Liver (tissue), 9 donors: Measurements from ENCODE around the gene HMGCL. TPM values are rescaled to one million over a fixed set of nuclear protein-coding genes. Genes with fewer than 3 reads are reported as not detected.

Experiments used
- DNase-seq: peaks from one replicate; pipeline ENCODE4 v3.0.0-alpha.2; 2017; ENCODE audit warnings: low spot score
- H3K27ac ChIP-seq, 2 donors: one replicate each; pipeline ENCODE4 v1.7.0; 2013; ENCODE audit warnings: inconsistent platforms in 2 of 2, low read length in 2 of 2, control low read depth in 1 of 2, low read depth in 1 of 2, mild to moderate bottlenecking in 1 of 2
- H3K27me3 ChIP-seq, 4 donors: one replicate each; pipeline versions ENCODE4 v1.6.1 to v1.7.0; 2013; ENCODE audit warnings: low read length in 3 of 4, inconsistent platforms in 1 of 4, mild to moderate bottlenecking in 1 of 4, moderate library complexity in 1 of 4; ENCODE audit not compliant: control insufficient read depth in 4 of 4, insufficient read depth in 4 of 4
- H3K36me3 ChIP-seq, 4 donors: one replicate each; pipeline versions ENCODE4 v1.6.1 to v1.7.0; 2013; ENCODE audit warnings: low read length in 3 of 4, mild to moderate bottlenecking in 3 of 4, low read depth in 1 of 4, moderate library complexity in 1 of 4; ENCODE audit not compliant: control insufficient read depth in 4 of 4, insufficient read depth in 3 of 4
- H3K4me1 ChIP-seq, 4 donors: one replicate each; pipeline versions ENCODE4 v1.6.1 to v1.7.0; 2013; ENCODE audit warnings: low read length in 3 of 4, mild to moderate bottlenecking in 3 of 4, moderate library complexity in 1 of 4; ENCODE audit not compliant: control insufficient read depth in 4 of 4, insufficient read depth in 4 of 4
- H3K4me3 ChIP-seq, 3 donors: one replicate each; pipeline versions ENCODE4 v1.6.1 to v1.7.0; 2013; ENCODE audit warnings: low read length in 3 of 3, control low read depth in 1 of 3, low read depth in 1 of 3, mild to moderate bottlenecking in 1 of 3
- H3K9ac ChIP-seq, 2 donors: one replicate each; pipeline ENCODE4 v1.7.0; 2013; ENCODE audit warnings: low read length in 2 of 2, mild to moderate bottlenecking in 2 of 2, moderate library complexity in 2 of 2, control low read depth in 1 of 2, low read depth in 1 of 2
- H3K9me3 ChIP-seq, 4 donors: one replicate each; pipeline versions ENCODE4 v1.6.1 to v1.7.0; 2013; ENCODE audit warnings: low read length in 3 of 4; ENCODE audit not compliant: control insufficient read depth in 4 of 4
- ATF3 ChIP-seq: IDR thresholded peaks from 2 replicates; pipeline ENCODE4 v1.6.1; 2016; ENCODE audit warnings: antibody characterized with exemption
- CTCF ChIP-seq: fragments of 150-350 bp; IDR thresholded peaks from 2 replicates; pipeline ENCODE4 v1.5.1; 2017; ENCODE audit warnings: improper control_type of control experiment, low read depth, low read length; ENCODE audit not compliant: missing input control
- EGR1 ChIP-seq, 2 donors: IDR thresholded peaks; 2 replicates each; pipeline ENCODE4 v1.6.1; 2016 to 2018; ENCODE audit warnings: antibody characterized with exemption in 2 of 2, low read depth in 2 of 2
- FOXA1 ChIP-seq: IDR thresholded peaks from 2 replicates; pipeline ENCODE4 v1.6.1; 2016; ENCODE audit warnings: antibody characterized with exemption
- FOXA2 ChIP-seq: IDR thresholded peaks from 2 replicates; pipeline ENCODE4 v1.6.1; 2016; ENCODE audit warnings: antibody characterized with exemption
- GABPA ChIP-seq, 2 donors: IDR thresholded peaks in 1 of 2; conservative IDR thresholded peaks in 1 of 2; 2 replicates each; pipeline ENCODE4 v1.6.1; 2016; ENCODE audit warnings: antibody characterized with exemption in 2 of 2, mild to moderate bottlenecking in 1 of 2, moderate library complexity in 1 of 2
- HNF4A ChIP-seq, 2 donors: conservative IDR thresholded peaks; 2 replicates each; pipeline ENCODE4 v1.6.1; 2016; ENCODE audit warnings: antibody characterized with exemption in 2 of 2, mild to moderate bottlenecking in 2 of 2
- HNF4G ChIP-seq: IDR thresholded peaks from 2 replicates; pipeline ENCODE4 v1.6.1; 2016; ENCODE audit warnings: antibody characterized with exemption
- MAX ChIP-seq: IDR thresholded peaks from 2 replicates; pipeline ENCODE4 v1.6.1; 2016; ENCODE audit warnings: antibody characterized with exemption
- NR2F2 ChIP-seq: IDR thresholded peaks from 2 replicates; pipeline ENCODE4 v1.6.1; 2016; ENCODE audit warnings: antibody characterized with exemption
- RAD21 ChIP-seq, 2 donors: IDR thresholded peaks; 2 replicates each; pipeline ENCODE4 v1.6.1; 2016; ENCODE audit warnings: antibody characterized with exemption in 2 of 2, mild to moderate bottlenecking in 2 of 2
- REST ChIP-seq: IDR thresholded peaks from 2 replicates; pipeline ENCODE4 v1.6.1; 2016; ENCODE audit warnings: antibody characterized with exemption, mild to moderate bottlenecking
- RXRA ChIP-seq, 2 donors: IDR thresholded peaks; 2 replicates each; pipeline ENCODE4 v1.6.1; 2017 to 2018; ENCODE audit warnings: antibody characterized with exemption in 2 of 2, mild to moderate bottlenecking in 1 of 2
- SP1 ChIP-seq: IDR thresholded peaks from 2 replicates; pipeline ENCODE4 v1.6.1; 2018; ENCODE audit warnings: antibody characterized with exemption, mild to moderate bottlenecking
- TAF1 ChIP-seq: conservative IDR thresholded peaks from 2 replicates; pipeline ENCODE4 v1.6.1; 2016; ENCODE audit warnings: antibody characterized with exemption, mild to moderate bottlenecking
- YY1 ChIP-seq: IDR thresholded peaks from 2 replicates; pipeline ENCODE4 v1.6.1; 2016; ENCODE audit warnings: antibody characterized with exemption, mild to moderate bottlenecking
- ZBTB33 ChIP-seq: IDR thresholded peaks from 2 replicates; pipeline ENCODE4 v1.6.1; 2016; ENCODE audit warnings: antibody characterized with exemption
- WGBS: extraction: QIAGEN DNeasy Blood & Tissue Kit; methylation state at CpG from one replicate; pipeline ENCODE4 v1.1.7; 2013; 5-methylcytosine and 5-hydroxymethylcytosine counted together
- polyA plus RNA-seq, 2 donors: library from polyadenylated mRNA; stranded (reverse) in 1 of 2; unstranded in 1 of 2; fragments of 200-250 nt in 1 of 2; fragments of >200 nt in 1 of 2; fragmentation: Nextera tagmentation in 1 of 2; extraction: Ambion mirVana in 1 of 2; gene quantifications; one replicate each; pipeline versions ENCODE4 v1.2.1 to v1.2.3, GENCODE V29; 2013 to 2015
- total RNA-seq, 2 donors: library from RNA; depleted of rRNA; stranded (reverse); fragments of >200 nt; gene quantifications; one replicate each; pipeline ENCODE4 v1.2.3, GENCODE V29; 2014
- donor health status: healthy.
- donor health status: healthy.
- donor health status: healthy.
- donor health status: healthy.
- donor health status: healthy.

Gene HMGCL
- total and polyA plus RNA-seq, 4 donors, result 68.2 to 198 (median 149) TPM

- DNase-seq, result peak; percentile 93
- Histone ChIP-seq H3K4me3 (no peak overlapping the region), H3K4me1 (peaks cover under 1 to 37% (median 29%) of the 10 kb centered on the region in 4 donors), H3K36me3 (peaks cover 0 to 2% (median under 1%) of the 10 kb centered on the region in 4 donors), H3K9ac (peak overlapping the region in 1 of 2 donors; percentile 34), H3K27ac (no peak overlapping the region), H3K9me3 (no peaks in the 10 kb centered on the region), H3K27me3 (no peaks in the 10 kb centered on the region)
- 21% methylated on average over 14 of the region's 14 CpGs for WGBS
- TF ChIP-seq CTCF (peak; percentile 92), RAD21 (IDR thresholded peaks at IDR 0.05) (peak; percentile 90 to 95), TAF1 (no peak)
These were observed 53.0 kb downstream of the HMGCL start for GRCh38 chr1:23772049-23772853.

- WGBS, result 89% methylated on average over 5 of the region's 5 CpGs
- no peak overlapping the region for H3K4me3 ChIP-seq
- no peak overlapping the region for H3K27ac ChIP-seq
- no peaks in the 10 kb centered on the region for H3K27me3 ChIP-seq
- DNase-seq, result no peak
- TF ChIP-seq NR2F2, result no peak
- no peak for TF ChIP-seq TAF1
- no peak for TF ChIP-seq SP1
- TF ChIP-seq YY1, result no peak
- TF ChIP-seq HNF4G, result no peak
- no peak for TF ChIP-seq RAD21 (IDR thresholded peaks at IDR 0.05)
- TF ChIP-seq EGR1 (IDR thresholded peaks at IDR 0.05; ENCODE audit: low read depth in 2 of 2), result no peak
- TF ChIP-seq GABPA (IDR thresholded peaks at IDR 0.05 in 1 of 2, conservative IDR thresholded peaks at IDR 0.05 in 1 of 2), result no peak
- no peak for TF ChIP-seq HNF4A (conservative IDR thresholded peaks at IDR 0.05)
- no peak for TF ChIP-seq ZBTB33
- TF ChIP-seq FOXA2, result no peak
- no peak for TF ChIP-seq CTCF
- no peak for TF ChIP-seq FOXA1
- no peak for TF ChIP-seq MAX
- no peak for TF ChIP-seq ATF3
- TF ChIP-seq RXRA (IDR thresholded peaks at IDR 0.05), result no peak
- no peak for TF ChIP-seq REST
- H3K4me1 ChIP-seq, result peaks cover 0 to 26% (median 18%) of the 10 kb centered on the region in 4 donors
- no peak overlapping the region for H3K9ac ChIP-seq
- no peaks in the 10 kb centered on the region for H3K9me3 ChIP-seq
- H3K36me3 ChIP-seq, result peaks cover 0 to 2% (median 2%) of the 10 kb centered on the region in 4 donors
These were observed 56.5 kb downstream of the HMGCL start for GRCh38 chr1:23768733-23769132.
